Measurements from ENCODE around the gene TSPAN18.

Gene TSPAN18

DNA sequence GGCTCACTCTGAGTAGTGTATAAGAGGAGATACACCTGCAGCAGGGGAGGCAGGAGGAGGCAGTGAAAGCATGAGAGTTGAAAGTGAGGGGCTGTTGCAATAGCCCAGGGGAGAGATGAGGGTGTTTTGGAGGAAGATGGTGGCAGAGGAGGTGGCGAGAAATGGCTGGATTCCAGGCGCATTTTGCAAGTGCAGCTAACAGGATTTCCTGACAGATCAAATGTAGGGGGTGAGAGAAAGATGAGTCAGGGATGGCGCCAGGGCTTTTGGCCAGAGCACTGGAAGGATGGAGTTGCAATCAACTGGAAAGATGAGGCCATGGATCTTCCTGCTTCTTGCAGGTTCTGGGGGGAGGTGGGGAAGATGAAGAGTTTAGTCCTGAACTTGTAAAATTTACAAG lies 16.8 kb upstream of the TSPAN18 start:
- Histone ChIP-seq H3K36me3 (replicated peaks in 1 of 2; ENCODE audit: control insufficient read depth in 2 of 2, insufficient read depth in 2 of 2, low read length in 2 of 2) (no peaks in the 10 kb centered on the region), H4K91ac (ENCODE audit: low read depth, low read length, poor library complexity) (no peak overlapping the region), H3K4me3 (ENCODE audit: low read length in 2 of 2) (no peak overlapping the region), H2BK5ac (ENCODE audit: low read length) (no peak overlapping the region), H2BK15ac (ENCODE audit: low read length) (no peak overlapping the region), H2AK5ac (ENCODE audit: low read depth, low read length) (peak overlapping the region; percentile 4), H3K14ac (ENCODE audit: low read length) (no peak overlapping the region), H3K4me1 (ENCODE audit: control insufficient read depth in 2 of 2, insufficient read depth in 1 of 2, low read depth in 1 of 2, low read length in 2 of 2) (peaks cover 19 to 21% of the 10 kb centered on the region in 2 donors), H3K27me3 (ENCODE audit: control insufficient read depth in 3 of 3, insufficient read depth in 3 of 3, low read depth in 1 of 3, low read length in 3 of 3) (no peaks in the 10 kb centered on the region), H2AFZ (ENCODE audit: low read length) (no peak overlapping the region), H3K4me2 (ENCODE audit: insufficient read depth, low read length, poor library complexity, severe bottlenecking) (no peak overlapping the region), H3K18ac (ENCODE audit: low read length) (no peak overlapping the region), H3K79me1 (ENCODE audit: low read depth, low read length) (no peaks in the 10 kb centered on the region), H2BK120ac (ENCODE audit: low read depth, low read length) (no peak overlapping the region), H2BK12ac (ENCODE audit: low read length) (no peak overlapping the region), H3K4ac (ENCODE audit: low read length) (no peak overlapping the region), H3K9me3 (replicated peaks in 1 of 2; ENCODE audit: control insufficient read depth in 2 of 2, insufficient read depth in 1 of 2, low read depth in 1 of 2, low read length in 2 of 2) (peaks cover 0 to 2% of the 10 kb centered on the region in 2 donors), H4K8ac (ENCODE audit: low read depth, low read length) (no peak overlapping the region), H3K23ac (ENCODE audit: low read depth, low read length, poor library complexity) (no peak overlapping the region), H3K9ac (ENCODE audit: low read depth, low read length, poor library complexity) (no peak overlapping the region), H3K27ac (replicated peaks; ENCODE audit: low read length) (no peak overlapping the region)
- no CpG with 5 or more reads among the region's 3 CpGs for WGBS, 2 donors (ENCODE audit: extremely low coverage in 2 of 2, insufficient read length in 2 of 2, insufficient replicate concordance in 1 of 2)
- DNase-seq (ENCODE audit: low spot score): no peak

DNA sequence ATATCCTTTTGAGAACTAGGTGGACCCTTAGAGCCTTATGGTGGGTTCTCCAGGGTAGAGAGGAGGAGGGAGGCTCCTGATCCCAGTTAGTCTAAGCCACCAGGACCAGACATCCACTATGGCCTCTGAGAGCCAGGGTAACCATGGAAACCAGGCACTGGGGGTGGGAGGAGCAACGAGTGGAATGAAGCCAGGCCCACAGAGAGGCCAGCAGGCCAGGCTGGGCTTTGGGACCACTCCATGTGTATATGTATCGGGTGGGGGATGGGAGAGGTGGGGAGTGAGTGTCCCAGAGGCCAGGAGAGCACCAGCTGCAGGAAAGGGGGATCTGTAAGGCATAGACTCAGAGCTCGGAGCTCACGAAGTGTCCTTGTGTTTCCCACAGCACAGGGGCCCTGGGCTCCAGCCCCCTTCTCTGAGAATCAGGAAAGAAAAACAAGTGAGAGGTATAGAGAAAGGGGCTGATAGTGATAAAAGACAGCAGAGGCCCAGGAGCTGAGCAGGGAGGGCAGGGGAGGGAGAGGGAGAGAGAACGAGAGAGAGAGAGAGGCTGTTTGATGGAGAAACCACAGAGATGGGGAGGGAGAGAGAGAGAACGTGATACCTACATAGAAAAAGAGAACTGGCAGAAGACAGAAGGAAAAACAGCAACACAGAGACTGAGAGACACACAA lies 15.5 kb upstream of the TSPAN18 start:
- peak; percentile 77 for DNase-seq (ENCODE audit: low spot score)
- no peaks in the 10 kb centered on the region for H3K36me3 ChIP-seq (replicated peaks in 1 of 2; ENCODE audit: control insufficient read depth in 2 of 2, insufficient read depth in 2 of 2, low read length in 2 of 2)
- peak overlapping the region; percentile 85 for H3K27ac ChIP-seq (replicated peaks; ENCODE audit: low read length)

DNA sequence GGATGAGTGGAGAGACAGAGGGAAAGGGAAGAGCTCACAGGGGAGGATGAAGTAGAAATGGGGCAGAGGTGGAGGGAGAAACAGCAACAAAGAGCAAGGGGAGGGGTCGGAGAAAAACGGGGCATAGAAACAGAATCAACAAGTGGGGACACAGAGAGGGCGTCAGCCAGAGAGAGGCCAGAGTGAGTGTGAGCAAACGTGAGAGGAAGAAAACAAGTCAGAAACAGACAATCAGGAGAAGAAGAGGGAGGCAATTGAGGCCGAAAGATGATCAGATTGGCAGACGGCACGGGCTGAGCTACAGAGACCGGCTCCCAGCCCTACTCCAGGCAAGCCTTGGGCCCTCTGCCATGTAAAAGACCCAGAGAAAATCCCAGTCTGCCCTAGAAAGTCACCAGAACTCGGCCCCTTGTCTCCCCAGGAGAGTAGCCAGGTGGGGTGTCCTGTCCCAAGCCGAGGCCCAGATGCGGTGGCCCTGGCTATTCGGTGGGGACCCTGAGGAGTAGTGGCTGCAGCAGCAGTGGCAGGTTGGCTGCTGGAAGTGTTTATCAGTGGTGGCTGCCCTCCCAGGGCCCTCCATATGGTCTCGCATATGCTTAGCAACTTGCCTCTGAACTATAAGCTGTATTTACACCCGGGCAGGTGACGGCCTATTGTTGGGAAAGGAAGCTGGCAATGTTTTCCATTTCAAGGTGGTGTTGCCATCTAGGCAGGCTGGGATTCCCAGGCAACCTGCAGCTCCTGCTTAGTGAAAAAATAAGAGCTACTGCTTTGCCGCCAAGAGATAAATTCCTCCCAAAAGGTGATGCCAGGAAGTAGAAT lies 14.8 kb upstream of the TSPAN18 start:
- Histone ChIP-seq H4K8ac (ENCODE audit: low read depth, low read length) (no peak overlapping the region), H3K4me2 (ENCODE audit: insufficient read depth, low read length, poor library complexity, severe bottlenecking) (no peak overlapping the region), H3K14ac (ENCODE audit: low read length) (peak overlapping the region; percentile 12), H2AK5ac (ENCODE audit: low read depth, low read length) (peak overlapping the region; percentile 57), H2BK5ac (ENCODE audit: low read length) (peak overlapping the region; percentile 46), H3K23ac (ENCODE audit: low read depth, low read length, poor library complexity) (no peak overlapping the region), H3K4ac (ENCODE audit: low read length) (peak overlapping the region; percentile 12), H3K27me3 (ENCODE audit: control insufficient read depth in 3 of 3, insufficient read depth in 3 of 3, low read depth in 1 of 3, low read length in 3 of 3) (no peaks in the 10 kb centered on the region), H2AFZ (ENCODE audit: low read length) (peak overlapping the region; percentile 70), H2BK15ac (ENCODE audit: low read length) (peak overlapping the region; percentile 77), H3K9me3 (replicated peaks in 1 of 2; ENCODE audit: control insufficient read depth in 2 of 2, insufficient read depth in 1 of 2, low read depth in 1 of 2, low read length in 2 of 2) (peaks cover 0 to 2% of the 10 kb centered on the region in 2 donors), H3K4me1 (ENCODE audit: control insufficient read depth in 2 of 2, insufficient read depth in 1 of 2, low read depth in 1 of 2, low read length in 2 of 2) (peaks cover 21 to 27% of the 10 kb centered on the region in 2 donors), H3K4me3 (ENCODE audit: low read length in 2 of 2) (peak overlapping the region in 1 of 2 donors; percentile 24), H3K79me1 (ENCODE audit: low read depth, low read length) (no peaks in the 10 kb centered on the region), H2BK12ac (ENCODE audit: low read length) (peak overlapping the region; percentile 77), H4K91ac (ENCODE audit: low read depth, low read length, poor library complexity) (peak overlapping the region; percentile 12), H3K36me3 (replicated peaks in 1 of 2; ENCODE audit: control insufficient read depth in 2 of 2, insufficient read depth in 2 of 2, low read length in 2 of 2) (no peaks in the 10 kb centered on the region), H3K18ac (ENCODE audit: low read length) (peak overlapping the region; percentile 89), H3K9ac (ENCODE audit: low read depth, low read length, poor library complexity) (no peak overlapping the region), H2BK120ac (ENCODE audit: low read depth, low read length) (peak overlapping the region; percentile 63), H3K27ac (replicated peaks; ENCODE audit: low read length) (peak overlapping the region; percentile 85)
- WGBS, 2 donors (ENCODE audit: extremely low coverage in 2 of 2, insufficient read length in 2 of 2, insufficient replicate concordance in 1 of 2): no CpG with 5 or more reads among the region's 16 CpGs
- no peak for DNase-seq (ENCODE audit: low spot score)

More for the DNA sequence above, 15.5 kb upstream of the TSPAN18 start:
- H2AK5ac ChIP-seq (ENCODE audit: low read depth, low read length): peak overlapping the region; percentile 9
- H3K79me1 ChIP-seq (ENCODE audit: low read depth, low read length): no peaks in the 10 kb centered on the region
- peak overlapping the region in 1 of 2 donors; percentile 24 for H3K4me3 ChIP-seq (ENCODE audit: low read length in 2 of 2)
- H4K91ac ChIP-seq (ENCODE audit: low read depth, low read length, poor library complexity): peak overlapping the region; percentile 12
- H3K23ac ChIP-seq (ENCODE audit: low read depth, low read length, poor library complexity): no peak overlapping the region
- peak overlapping the region; percentile 70 for H2AFZ ChIP-seq (ENCODE audit: low read length)
- H3K27me3 ChIP-seq (ENCODE audit: control insufficient read depth in 3 of 3, insufficient read depth in 3 of 3, low read depth in 1 of 3, low read length in 3 of 3): no peaks in the 10 kb centered on the region
- WGBS, 2 donors (ENCODE audit: extremely low coverage in 2 of 2, insufficient read length in 2 of 2, insufficient replicate concordance in 1 of 2): no CpG with 5 or more reads among the region's 6 CpGs
- no peak overlapping the region for H3K14ac ChIP-seq (ENCODE audit: low read length)
- no peak overlapping the region for H3K9ac ChIP-seq (ENCODE audit: low read depth, low read length, poor library complexity)
- no peak overlapping the region for H4K8ac ChIP-seq (ENCODE audit: low read depth, low read length)
- H3K18ac ChIP-seq (ENCODE audit: low read length): peak overlapping the region; percentile 89
- H2BK15ac ChIP-seq (ENCODE audit: low read length): no peak overlapping the region
- H3K4ac ChIP-seq (ENCODE audit: low read length): no peak overlapping the region
- H2BK5ac ChIP-seq (ENCODE audit: low read length): peak overlapping the region; percentile 46
- no peak overlapping the region for H2BK12ac ChIP-seq (ENCODE audit: low read length)
- peak overlapping the region; percentile 35 for H3K4me2 ChIP-seq (ENCODE audit: insufficient read depth, low read length, poor library complexity, severe bottlenecking)
- peaks cover 0 to 2% of the 10 kb centered on the region in 2 donors for H3K9me3 ChIP-seq (replicated peaks in 1 of 2; ENCODE audit: control insufficient read depth in 2 of 2, insufficient read depth in 1 of 2, low read depth in 1 of 2, low read length in 2 of 2)
- H3K4me1 ChIP-seq (ENCODE audit: control insufficient read depth in 2 of 2, insufficient read depth in 1 of 2, low read depth in 1 of 2, low read length in 2 of 2): peaks cover 21 to 23% of the 10 kb centered on the region in 2 donors
- no peak overlapping the region for H2BK120ac ChIP-seq (ENCODE audit: low read depth, low read length)

DNA sequence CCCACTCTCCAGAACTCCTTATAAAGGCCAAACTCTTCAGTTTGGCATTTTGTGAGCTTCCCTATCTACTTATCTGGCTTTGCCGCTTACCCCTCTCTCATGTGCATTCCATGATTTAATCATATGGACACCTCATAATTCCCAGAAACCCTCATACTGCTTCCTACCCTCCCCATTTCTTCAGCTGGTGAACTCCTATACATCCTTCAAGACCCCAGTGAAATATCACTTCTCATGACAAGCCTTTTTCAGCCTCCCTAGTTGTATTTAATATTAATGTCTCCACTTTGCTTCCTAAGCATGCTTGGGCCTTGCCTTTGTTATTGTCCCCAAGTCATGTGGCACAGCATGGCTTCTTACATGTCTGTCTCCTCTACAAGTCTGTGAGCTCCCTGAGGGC lies 13.7 kb upstream of the TSPAN18 start:
- peaks cover 21 to 27% of the 10 kb centered on the region in 2 donors for H3K4me1 ChIP-seq (ENCODE audit: control insufficient read depth in 2 of 2, insufficient read depth in 1 of 2, low read depth in 1 of 2, low read length in 2 of 2)
- no peaks in the 10 kb centered on the region for H3K79me1 ChIP-seq (ENCODE audit: low read depth, low read length)
- H3K18ac ChIP-seq (ENCODE audit: low read length): no peak overlapping the region
- no peak overlapping the region for H2AK5ac ChIP-seq (ENCODE audit: low read depth, low read length)
- no peak overlapping the region for H4K8ac ChIP-seq (ENCODE audit: low read depth, low read length)
- H2BK120ac ChIP-seq (ENCODE audit: low read depth, low read length): no peak overlapping the region
- H3K36me3 ChIP-seq (replicated peaks in 1 of 2; ENCODE audit: control insufficient read depth in 2 of 2, insufficient read depth in 2 of 2, low read length in 2 of 2): no peaks in the 10 kb centered on the region
- no peak overlapping the region for H2AFZ ChIP-seq (ENCODE audit: low read length)
- no peaks in the 10 kb centered on the region for H3K27me3 ChIP-seq (ENCODE audit: control insufficient read depth in 3 of 3, insufficient read depth in 3 of 3, low read depth in 1 of 3, low read length in 3 of 3)
- WGBS, 2 donors (ENCODE audit: extremely low coverage in 2 of 2, insufficient read length in 2 of 2, insufficient replicate concordance in 1 of 2): no CpG with 5 or more reads among the region's 1 CpG
- no peak overlapping the region for H4K91ac ChIP-seq (ENCODE audit: low read depth, low read length, poor library complexity)
- no peak overlapping the region for H2BK12ac ChIP-seq (ENCODE audit: low read length)
- peaks cover 0 to 2% of the 10 kb centered on the region in 2 donors for H3K9me3 ChIP-seq (replicated peaks in 1 of 2; ENCODE audit: control insufficient read depth in 2 of 2, insufficient read depth in 1 of 2, low read depth in 1 of 2, low read length in 2 of 2)
- H2BK15ac ChIP-seq (ENCODE audit: low read length): no peak overlapping the region
- no peak overlapping the region for H3K4me2 ChIP-seq (ENCODE audit: insufficient read depth, low read length, poor library complexity, severe bottlenecking)
- no peak overlapping the region for H3K27ac ChIP-seq (replicated peaks; ENCODE audit: low read length)
- H2BK5ac ChIP-seq (ENCODE audit: low read length): no peak overlapping the region
- no peak overlapping the region for H3K9ac ChIP-seq (ENCODE audit: low read depth, low read length, poor library complexity)
- H3K4me3 ChIP-seq (ENCODE audit: low read length in 2 of 2): no peak overlapping the region
- no peak overlapping the region for H3K4ac ChIP-seq (ENCODE audit: low read length)
- H3K14ac ChIP-seq (ENCODE audit: low read length): no peak overlapping the region
- no peak for DNase-seq (ENCODE audit: low spot score)
- no peak overlapping the region for H3K23ac ChIP-seq (ENCODE audit: low read depth, low read length, poor library complexity)
